GM21576 (cell line): ENCODE measurements around the gene QARS1.

Experiments
- ATAC-seq: cut with Tn5 transposase; IDR thresholded peaks from one replicate; pipeline ENCODE4 v1.9.1; 2021; ENCODE audit warnings: mild to moderate bottlenecking, moderate library complexity; ENCODE audit not compliant: unreplicated experiment

Gene QARS1

DNA sequence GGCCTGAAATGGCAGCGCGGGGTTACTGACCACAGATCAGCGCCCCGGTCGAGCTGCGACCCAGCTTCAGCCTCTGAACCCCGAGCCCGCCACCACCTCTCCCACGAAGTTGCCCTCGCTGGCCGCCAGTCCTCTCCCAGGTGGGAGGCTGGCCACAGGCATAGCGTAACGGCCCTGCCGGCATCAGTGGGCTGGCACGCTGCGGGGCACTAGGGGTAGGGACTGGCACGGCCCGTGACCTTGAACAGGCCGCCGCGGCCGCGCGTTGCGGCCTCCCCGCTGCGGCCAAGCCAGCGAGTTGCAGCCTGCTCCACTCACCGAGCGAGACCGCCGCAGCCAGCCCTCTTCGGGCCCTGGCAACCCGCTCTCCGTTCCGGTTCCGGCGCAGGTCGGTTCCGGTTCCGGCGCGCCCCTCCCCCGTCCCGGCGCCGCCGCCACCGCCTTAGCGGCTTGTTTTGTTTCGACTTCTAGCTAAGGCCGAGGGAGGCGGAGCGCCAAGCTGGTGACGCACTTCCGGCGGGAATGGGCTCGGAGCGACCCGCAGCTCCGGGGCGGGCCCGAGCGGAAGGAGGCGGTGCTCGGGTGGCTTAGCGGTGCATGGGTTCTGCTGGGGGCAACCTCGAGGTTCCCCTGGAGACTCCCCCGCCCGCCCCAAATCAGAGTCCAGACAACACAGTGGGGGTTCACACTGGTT lies 16.0 kb upstream of the QARS1 start, which contains the start of gene USP19:
TSS of gene USP19 (minus strand) at position 386 of the 694 bp plus-strand sequence. CDS start 1,678 bp downstream, outside the sequence.
- peak; percentile 88 for ATAC-seq

DNA sequence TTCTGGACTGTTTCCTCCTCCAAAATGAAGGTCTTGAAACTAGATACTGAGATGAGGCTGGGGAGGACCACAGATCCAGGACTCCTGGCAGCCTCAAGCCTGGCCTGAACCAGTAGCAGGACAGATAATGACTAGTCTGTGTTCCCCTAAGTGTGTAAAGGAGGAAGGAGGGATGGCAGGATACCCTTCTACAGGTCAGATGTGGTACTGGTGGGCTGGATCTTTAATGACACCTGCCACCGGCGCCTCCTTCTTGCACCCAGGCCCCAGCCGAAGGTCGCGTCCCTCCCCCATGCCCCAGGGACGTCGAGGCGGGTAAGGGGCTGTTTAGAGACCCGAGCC lies 15.5 kb upstream of the QARS1 start:
- no peak for ATAC-seq

DNA sequence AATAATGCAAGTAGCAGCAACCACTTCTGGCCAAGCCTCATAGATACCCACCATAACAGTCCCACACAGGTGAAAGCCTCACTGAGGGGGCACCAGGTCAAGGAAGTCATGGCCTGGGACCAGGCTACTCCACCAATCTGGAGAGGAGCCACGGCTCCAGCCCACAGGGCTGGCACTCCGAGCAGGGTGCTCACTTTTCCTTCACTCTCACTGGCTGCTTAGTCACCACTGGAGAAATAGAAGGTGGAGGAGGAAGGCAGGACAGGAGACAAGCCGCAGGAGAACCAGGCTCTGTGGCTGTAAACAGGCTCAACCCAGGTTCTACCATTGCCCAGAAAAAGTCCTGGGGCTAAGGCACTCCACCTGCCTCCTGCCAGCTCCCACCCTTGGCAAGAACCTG lies 14.9 kb upstream of the QARS1 start:
- ATAC-seq: no peak

DNA sequence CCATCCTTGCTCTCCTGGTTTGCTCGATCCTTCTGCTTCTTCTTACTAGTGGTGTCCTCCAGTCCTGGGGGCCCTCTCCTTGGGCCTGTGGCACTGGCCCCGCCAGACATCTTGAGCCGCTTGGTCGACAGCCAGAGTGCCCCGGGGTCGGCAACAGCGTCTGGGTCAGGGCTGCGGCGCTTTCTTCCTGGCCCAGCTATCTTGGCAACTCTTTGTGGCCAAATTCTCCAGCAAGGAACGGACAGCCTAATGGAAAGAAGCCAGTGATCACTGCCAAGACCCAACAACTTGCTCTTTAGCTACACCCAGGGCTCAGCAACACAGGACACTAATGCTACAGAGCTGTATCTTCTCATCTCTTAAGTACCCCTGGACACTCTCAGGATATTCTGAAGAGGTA lies 14.5 kb upstream of the QARS1 start:
- ATAC-seq: no peak

DNA sequence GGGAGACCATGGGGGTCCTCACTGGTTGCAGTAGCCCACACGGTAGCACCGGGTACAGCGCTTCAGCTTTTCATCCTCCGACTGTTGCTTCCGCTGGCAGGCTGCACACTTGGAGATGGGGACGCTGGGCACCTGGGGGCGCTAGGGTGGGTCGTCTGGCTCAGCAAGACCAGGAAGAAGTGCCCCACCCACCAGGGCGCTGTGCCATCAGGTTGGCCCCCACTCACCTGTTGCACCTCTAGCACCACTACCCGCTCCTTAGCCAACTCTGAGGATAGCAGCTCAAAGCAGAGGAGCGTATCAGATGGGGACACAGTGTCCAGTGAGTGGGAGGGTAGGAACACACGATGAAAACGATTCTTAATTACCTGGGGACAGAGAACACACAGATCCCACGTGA lies 7.7 kb upstream of the QARS1 start:
- no peak for ATAC-seq

DNA sequence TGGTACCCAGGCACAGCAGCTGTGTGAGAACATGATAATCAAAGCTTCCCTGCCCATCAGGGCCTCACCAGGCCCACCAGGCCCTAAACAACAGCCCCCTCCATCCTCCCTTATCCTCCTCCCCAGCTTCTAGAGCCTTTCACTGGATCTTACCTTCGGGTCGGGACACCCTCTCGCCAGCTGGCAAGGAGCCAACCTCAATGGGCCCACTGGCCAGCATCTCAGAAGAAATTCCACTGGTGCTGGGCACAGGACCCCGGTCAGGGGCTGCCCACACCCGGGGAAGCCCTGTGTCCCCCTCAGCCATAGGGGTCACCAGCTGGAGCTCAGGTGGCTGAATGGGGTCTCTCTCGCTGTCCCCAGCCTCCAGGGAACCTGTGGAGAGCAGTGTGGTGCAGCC lies 6.8 kb upstream of the QARS1 start:
- no peak for ATAC-seq

DNA sequence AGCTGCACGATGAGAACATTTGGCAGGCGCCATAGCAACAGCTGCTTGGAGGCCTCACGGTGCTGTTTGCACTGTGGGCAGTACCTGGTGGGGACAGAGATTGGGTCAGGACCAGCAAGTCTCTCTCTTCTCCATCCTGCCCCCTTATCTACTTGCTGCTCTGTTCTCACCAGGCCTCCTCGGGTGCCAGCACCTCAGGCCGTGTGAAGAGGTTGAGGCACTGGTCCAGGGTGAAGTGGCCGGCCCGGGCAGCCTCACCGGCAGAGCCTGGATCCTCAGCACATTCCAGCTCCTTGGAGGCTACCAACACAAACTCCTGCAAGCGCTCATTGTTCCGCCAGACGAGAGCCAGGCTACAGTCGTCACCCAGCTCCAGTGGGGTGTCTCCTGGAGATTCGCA lies 6.2 kb upstream of the QARS1 start:
- ATAC-seq: no peak

DNA sequence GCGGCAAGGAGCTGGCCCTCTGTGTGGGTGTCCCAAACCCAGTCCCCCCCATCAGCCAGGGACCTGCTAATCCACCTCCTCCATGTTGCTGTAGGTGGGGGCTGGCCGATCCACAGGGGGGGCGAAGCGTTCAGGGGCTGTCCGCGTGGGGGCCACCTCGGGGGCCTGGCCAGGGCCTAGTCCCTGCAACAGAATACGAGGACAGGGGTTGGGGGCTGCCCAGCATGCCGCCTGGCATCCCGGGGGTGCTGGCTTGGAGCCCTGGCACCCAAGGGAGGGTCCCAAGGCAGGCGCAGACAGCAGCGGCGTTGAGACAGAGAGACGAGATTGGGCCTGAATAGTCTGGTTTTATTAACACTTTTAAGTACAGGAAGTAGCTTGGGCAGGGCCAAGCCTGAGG lies 3.8 kb upstream of the QARS1 start:
- ATAC-seq: no peak

DNA sequence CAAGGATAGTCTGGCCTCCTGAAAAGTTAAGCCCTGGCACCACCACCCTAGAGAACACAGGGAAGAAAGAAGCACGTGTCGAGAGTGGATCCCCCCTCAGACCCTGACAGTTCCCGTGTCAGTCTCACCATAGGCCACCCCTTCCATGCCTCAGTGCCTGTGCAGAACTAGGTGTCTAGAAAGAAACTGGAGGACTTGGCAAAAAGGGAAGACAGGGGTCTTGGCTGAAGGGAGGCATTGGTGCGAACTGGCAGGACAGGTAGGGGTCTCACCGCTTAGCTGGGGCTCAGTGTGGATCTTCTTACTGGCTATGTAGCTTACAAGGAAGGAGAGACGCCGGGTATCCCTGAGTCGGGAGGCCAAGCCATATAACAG lies 518 bp downstream of the QARS1 start:
- no peak for ATAC-seq

DNA sequence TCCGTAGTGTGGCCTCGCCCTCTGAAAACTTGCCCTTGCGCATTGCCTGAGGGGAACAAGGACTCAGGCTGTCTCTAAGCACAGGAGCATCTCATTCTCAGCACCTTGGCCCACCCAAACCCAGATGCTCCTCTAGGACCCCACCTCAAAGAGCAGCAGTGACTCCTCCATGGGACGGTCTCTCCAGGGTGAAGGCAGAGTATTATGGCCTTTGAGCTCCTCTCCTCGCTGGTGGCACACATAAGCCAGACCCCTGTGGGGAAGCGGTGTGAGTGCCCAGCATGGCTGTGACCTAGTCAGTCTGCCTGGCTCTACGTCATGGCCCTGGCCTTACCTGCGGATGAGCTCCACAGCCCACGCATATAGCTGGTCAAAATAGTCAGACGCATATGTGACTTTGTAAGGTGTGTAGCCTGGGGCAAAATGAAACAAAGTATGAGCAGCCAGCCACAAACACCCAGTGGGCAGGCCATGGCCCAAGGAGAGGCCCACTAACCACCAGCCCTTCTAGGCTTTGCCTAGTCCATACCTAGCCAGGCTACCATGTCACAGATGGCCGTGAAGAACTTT lies 4.4 kb downstream of the QARS1 start:
- ATAC-seq: no peak

DNA sequence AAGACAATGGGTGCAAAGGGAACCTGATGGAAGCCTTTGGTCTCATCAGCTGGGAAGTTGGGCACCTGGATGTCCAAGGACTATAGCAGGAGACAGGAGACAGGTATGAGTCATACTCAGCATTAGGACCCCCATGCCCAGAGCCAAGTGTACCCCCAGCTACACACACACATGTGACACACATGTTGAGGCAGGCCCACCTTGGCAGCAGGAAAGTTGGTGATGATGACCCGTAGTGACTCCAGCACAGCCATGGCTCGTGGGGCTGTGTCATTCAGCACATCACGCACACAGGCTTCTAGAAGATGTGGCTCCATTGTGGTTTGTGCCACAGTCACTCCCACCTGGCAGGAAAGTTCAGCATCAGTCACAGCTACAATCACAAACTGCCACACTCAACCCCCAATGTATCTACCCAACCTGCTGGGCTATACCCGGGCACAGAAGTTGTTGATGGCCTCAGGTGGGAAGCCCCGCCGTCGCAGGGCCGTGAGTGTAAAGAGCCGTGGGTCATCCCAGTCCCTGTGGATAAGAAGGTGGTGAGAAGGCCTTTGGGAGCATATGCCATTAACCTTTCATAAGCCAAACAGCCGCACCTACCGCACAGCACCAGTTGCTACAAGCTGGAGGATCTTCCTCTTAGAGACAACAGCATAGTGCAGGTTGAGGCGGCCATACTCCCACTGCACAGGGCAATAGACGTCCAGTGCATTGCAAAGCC lies 5.5 kb downstream of the QARS1 start:
- no peak for ATAC-seq

DNA sequence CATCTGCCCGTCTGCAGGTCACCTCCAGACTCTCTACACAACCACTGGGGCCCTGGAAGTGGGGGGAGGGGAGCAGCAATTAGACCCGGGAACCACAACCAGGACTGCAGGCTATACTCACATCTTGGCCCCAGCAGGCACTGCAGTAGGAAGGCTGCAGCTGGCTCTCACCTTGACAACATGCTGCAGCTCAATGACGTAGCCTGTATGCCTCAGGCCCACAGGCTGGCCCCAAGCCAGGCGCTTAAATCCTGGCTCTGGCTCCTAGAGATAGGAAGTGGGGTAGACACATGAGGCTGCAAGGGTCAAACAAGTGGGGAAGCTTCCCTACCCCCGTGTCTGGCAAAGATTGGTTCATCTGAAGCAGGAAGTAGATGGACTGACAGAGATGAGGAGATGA lies 6.1 kb downstream of the QARS1 start:
- ATAC-seq: no peak

DNA sequence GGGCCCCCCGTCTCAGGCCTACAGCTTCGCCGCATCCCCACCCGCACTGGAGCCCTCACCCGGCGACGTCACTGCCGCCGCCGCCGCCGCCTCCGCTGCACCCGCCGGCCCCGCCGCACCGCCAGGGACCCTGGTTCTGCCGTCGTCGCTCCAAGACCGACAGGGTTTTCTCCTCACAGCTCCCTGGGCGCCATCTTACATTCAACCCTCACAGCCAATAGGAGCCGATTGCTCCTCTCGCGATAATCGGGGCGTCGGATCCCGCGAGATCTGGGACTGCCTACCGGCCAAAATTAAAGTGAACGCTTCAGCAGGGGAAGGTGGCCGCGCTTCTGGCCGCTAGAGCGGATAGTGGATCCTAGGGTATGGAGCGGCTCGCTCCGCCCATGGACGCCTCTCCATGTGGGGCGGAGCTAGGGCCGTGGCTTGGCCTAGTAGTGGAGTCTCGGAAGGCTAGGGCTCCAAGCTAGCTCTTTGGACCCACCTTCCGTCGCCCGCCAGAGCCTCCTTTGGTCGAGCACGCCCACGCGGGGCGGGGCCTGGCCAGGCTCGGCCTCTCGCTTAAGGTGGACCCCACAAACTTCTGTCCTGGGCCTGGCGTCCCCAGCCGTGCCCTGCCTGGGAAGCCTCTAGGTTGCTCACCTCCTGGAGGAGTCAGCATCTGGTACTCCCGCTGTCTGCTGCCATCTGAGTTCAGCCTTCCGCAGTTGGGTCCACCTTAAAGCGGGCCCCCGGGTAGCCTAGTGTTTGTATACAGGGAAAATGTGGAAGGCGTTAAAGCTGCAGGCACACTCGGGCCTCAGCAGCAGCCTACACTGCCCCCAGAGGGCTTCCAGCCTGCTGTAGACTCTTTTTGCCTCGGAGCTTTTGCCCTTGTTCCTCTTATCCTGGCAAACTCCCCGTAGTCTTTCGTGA lies 10.4 kb downstream of the QARS1 start, which contains the start of gene QRICH1:
TSS of gene QRICH1 (minus strand) at position 219 of the 915 bp plus-strand sequence. CDS start 17,054 bp downstream, outside the sequence.
- ATAC-seq: peak; percentile 68

DNA sequence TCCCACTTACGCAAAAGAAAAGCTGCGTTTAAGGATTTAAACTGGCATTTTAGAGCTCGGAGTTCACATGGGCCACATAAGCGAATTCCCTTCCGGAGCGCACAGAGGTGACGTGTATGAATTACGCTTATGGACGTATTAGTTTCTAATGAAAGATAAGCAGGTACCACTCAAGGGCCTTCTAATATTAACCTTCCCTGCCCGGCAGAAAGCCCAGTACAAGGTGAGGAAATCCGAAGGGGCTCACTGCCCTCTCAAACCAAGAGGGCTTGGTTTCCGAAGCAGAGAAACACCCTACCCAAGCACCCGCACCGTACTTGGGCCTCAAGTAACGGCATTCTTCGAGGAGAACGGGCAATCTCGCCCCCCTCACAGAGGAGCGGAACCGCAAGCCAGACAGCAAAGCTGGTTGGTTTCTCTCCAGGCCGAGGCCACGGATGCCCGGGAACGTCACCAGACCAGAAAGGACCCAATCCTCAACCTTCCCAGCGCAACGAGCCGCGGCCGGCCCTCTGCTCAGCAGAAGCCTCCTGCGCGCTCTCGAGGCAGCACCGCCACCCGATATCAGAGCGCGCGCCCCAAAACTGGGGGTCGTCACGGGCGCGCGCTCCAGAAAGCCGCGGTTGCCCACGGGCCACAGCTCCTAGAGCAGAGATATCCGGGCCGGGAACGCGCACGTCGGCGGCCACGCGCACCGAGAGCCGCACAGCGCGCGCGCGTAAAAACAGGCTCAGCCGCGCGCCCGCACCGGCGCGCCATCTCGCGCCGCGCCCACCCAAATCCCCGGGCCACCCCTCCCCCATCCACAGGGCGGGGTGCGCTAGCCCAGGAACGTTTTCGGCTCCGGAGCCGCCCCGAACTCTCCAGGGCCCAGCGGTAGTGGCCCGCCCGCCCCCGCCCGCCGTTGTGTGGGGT lies 11.4 kb downstream of the QARS1 start:
- ATAC-seq: peak; percentile 38

DNA sequence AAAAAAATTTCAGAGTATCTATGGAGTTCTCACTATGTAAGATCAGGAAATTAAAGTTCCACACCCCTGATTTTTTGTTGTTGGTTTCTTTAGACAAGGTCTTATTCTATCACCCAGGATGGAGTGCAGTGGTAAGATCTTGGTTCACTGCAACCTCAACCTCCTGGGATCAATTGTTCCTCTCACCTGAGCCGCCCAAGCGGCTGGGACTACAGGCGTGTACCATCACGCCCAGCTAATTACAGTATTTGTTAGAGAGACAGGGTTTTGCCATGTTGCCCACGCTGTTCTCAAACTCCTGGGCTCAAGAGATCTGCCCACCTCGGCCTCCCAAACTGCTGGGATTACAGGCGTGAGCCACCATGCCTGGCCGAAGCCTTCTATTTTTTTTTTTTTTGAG lies 23.1 kb downstream of the QARS1 start:
- no peak for ATAC-seq

DNA sequence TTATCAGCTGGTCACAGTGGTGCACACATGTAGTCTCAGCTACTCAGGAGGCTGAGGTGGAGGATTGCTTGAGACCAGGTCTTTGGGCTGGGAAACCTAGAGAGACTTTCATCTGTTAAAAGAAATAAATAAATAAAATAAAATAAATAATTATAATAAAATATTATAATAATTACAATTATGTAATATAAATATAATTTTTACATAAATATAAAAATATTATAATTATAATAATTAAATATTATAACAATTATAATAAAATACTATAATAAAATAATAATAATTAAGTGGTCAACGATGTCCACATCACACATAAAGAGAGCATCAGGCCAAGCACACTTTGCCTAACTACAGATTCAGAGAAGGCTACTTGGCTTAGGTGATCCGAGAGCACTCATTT lies 25.3 kb downstream of the QARS1 start:
- no peak for ATAC-seq

DNA sequence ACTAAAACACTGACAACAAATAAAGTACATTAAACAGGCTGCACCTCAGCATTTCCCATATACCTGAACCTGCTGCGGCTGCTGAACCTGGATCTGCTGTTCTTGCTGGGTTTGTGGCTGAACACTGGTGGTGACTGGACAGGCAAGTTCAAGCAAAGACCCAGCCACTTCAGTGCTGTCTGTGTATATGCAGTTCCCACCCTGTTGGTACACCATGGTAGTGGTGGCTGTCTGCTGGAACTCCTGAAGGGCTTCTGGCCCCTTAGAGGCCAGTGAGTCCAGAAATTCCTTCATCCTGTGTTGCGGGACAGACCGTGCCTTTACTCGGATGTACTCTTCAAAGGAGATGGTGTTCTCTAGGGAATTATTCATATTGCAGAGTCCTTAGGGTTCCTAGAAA lies 27.9 kb downstream of the QARS1 start:
- ATAC-seq: no peak

DNA sequence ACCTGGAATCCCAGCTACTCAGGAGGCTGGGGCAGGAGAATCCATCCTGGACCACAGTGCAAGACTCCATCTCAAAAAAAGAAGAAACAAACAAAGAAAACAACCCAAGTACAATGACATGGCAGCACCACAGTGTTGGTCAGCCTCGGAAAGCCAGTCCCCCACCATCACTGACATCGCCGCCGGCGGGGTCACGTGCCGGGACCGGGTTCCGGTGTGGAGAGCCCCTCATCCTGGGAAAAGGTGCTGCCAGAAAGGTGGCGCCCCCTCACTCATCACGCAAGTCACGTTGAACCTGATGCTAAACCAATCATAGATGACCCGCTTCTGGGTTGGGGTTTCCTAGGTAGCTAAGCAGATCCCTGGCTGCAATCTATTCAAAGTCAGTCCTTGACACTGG lies 28.4 kb downstream of the QARS1 start:
- no peak for ATAC-seq

DNA sequence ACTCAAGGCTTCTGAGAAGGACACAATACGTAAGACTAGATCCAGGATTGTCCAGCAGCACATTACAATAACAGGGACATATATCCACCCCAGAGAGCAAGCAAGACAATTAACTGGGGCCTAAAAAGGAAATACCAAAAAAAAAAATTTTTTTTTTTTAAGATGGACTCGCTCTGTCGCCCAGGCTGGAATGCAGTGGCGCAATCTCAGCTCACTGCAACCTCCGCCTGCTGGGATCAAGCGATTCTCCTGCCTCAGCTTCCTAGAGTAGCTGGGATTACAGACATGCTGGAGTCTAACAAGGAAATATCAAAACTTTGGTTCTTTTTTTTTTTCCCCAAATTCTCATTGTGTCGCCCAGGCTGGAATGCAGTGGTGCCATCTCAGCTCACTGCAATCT lies 46.5 kb downstream of the QARS1 start:
- ATAC-seq: no peak

DNA sequence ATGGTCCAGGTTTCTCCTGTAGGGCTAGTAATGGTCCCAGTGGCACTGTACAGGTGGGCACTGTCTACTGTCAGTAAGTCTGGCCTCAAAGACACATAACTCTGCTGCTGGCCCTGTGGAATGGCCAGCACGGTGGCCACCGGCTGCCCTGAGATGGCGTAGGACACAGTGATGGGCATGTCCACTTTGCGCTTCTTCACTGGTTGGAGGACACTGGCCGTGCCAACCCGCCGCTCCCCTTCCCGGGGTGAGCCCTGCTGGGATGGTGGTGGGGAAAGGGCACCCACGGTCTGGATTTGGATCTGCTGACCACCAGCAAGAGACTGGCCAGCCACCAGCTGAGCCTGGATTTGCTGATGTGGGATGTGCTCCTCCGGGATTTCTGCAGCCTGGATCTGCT lies 47.3 kb downstream of the QARS1 start:
- ATAC-seq: no peak
